ENCODE measurements around the gene MBD2.

MBD2 gene

DNA sequence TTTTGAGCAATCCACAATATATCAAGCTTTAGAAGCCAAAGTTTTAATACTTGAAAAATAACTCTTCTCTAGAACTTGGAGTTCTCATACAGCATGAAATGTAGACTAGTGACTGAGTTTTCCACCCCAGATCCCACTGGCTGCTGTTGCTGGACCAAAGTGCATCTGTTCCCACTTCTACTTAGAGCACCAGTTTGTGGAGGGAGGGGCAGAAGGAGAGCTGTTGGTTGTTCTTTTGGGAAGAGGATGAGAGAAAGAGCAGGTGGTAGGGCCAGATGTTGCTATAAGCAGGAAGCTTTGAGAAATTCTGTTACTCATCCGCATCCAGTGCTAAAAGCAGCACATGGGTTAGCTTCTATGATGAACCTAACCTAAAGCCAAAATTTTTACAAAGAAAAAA lies 59.0 kb downstream of the MBD2 start:
- H3K4me3 Mint-ChIP-seq: no peak overlapping the region
- H3K36me3 Mint-ChIP-seq (ENCODE audit: low read depth): peaks cover 39% of the 10 kb centered on the region
- H3K27me3 Mint-ChIP-seq (ENCODE audit: low read depth): no peaks in the 10 kb centered on the region
- no peak for DNase-seq (ENCODE audit: low spot score)
- H3K9me3 Mint-ChIP-seq: no peaks in the 10 kb centered on the region
- H3K27ac Mint-ChIP-seq: no peak overlapping the region
- H3K4me1 Mint-ChIP-seq (ENCODE audit: low read depth): peaks cover 18% of the 10 kb centered on the region

- Mint-ChIP-seq H3K4me3 (no peak overlapping the region), H3K27me3 (ENCODE audit: low read depth) (no peaks in the 10 kb centered on the region), H3K27ac (peak overlapping the region; percentile 24), H3K36me3 (ENCODE audit: low read depth) (peaks cover 49% of the 10 kb centered on the region), H3K9me3 (no peaks in the 10 kb centered on the region), H3K4me1 (ENCODE audit: low read depth) (peaks cover 9% of the 10 kb centered on the region)
- DNase-seq (ENCODE audit: low spot score): no peak
Measured at GRCh38 chr18:54163453-54163852, 61.0 kb downstream of the MBD2 start.

GRCh38 chr18:54162431-54162830 lies 62.0 kb downstream of the MBD2 start:
- Mint-ChIP-seq H3K4me1 (ENCODE audit: low read depth) (peaks cover 9% of the 10 kb centered on the region), H3K36me3 (ENCODE audit: low read depth) (peaks cover 59% of the 10 kb centered on the region), H3K9me3 (no peaks in the 10 kb centered on the region), H3K27ac (no peak overlapping the region), H3K4me3 (no peak overlapping the region), H3K27me3 (ENCODE audit: low read depth) (no peaks in the 10 kb centered on the region)
- DNase-seq (ENCODE audit: low spot score): no peak

- no peaks in the 10 kb centered on the region for H3K27me3 Mint-ChIP-seq (ENCODE audit: low read depth)
Measured at GRCh38 chr18:54161267-54161666, 63.2 kb downstream of the MBD2 start.

DNA sequence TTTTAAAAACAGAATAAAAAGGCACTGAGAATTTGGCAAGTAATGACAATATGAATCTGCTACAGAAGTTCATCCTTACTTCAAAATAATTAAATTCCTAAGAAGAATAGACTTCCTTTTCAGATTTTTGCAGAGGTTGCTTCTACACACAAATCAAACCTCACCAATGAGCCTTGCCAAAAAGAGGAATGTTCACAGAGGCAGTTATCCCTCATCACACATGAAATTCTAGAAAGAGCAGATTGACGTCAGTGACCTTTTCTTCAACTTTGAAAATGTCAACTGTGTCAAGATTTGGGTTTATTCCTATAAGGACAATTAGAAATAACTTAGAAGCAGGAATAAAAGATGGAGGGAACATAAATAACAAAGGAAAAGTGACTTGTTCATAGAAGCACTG lies 64.6 kb downstream of the MBD2 start:
- Mint-ChIP-seq H3K27ac (no peak overlapping the region), H3K4me1 (ENCODE audit: low read depth) (peaks cover 9% of the 10 kb centered on the region), H3K27me3 (ENCODE audit: low read depth) (no peaks in the 10 kb centered on the region), H3K36me3 (ENCODE audit: low read depth) (peaks cover 70% of the 10 kb centered on the region), H3K9me3 (no peaks in the 10 kb centered on the region), H3K4me3 (no peak overlapping the region)
- no peak for DNase-seq (ENCODE audit: low spot score)

More at GRCh38 chr18:54161267-54161666, 63.2 kb downstream of the MBD2 start:
- no peak overlapping the region for H3K27ac Mint-ChIP-seq
- DNase-seq (ENCODE audit: low spot score): no peak
- H3K36me3 Mint-ChIP-seq (ENCODE audit: low read depth): peaks cover 64% of the 10 kb centered on the region
- no peak overlapping the region for H3K4me3 Mint-ChIP-seq
- no peaks in the 10 kb centered on the region for H3K9me3 Mint-ChIP-seq
- H3K4me1 Mint-ChIP-seq (ENCODE audit: low read depth): peaks cover 9% of the 10 kb centered on the region

DNA sequence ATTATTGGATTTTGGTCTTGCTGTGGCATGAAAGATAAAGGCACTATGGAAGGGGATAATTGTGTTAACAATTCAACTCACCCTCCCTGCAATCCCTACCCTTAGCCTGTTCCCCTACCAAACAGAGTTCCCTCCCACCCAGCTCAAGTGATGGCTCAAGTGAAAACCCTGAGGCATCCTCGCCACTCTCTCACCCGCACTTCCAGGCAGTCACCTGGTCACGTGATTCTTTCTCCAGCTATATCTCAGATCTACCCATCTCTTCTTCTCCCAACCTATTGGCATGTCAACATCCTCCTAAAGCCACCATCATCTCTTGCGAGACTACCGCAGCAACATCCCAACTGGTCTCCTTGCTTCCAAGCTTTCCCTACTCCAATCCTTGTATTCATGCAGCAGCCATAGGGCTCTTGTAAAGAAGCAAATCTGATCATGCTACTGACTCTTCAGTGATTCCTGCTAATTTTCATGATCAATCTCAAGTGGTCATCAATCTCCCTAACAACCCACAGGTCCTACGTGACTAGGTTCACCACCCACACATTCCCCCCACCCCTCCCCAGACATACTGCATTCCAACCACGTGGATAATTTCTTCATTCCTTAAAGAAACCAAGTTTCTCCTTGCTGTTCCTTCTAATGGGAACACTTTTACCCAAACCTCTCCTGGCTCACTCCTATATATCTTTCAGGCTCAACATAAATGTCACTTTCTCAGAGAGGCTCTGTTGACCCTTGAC lies 66.7 kb downstream of the MBD2 start:
- no peak for DNase-seq (ENCODE audit: low spot score)
- H3K9me3 Mint-ChIP-seq: no peaks in the 10 kb centered on the region
- no peak overlapping the region for H3K27ac Mint-ChIP-seq
- peaks cover 3% of the 10 kb centered on the region for H3K4me1 Mint-ChIP-seq (ENCODE audit: low read depth)
- H3K36me3 Mint-ChIP-seq (ENCODE audit: low read depth): peaks cover 71% of the 10 kb centered on the region
- no peaks in the 10 kb centered on the region for H3K27me3 Mint-ChIP-seq (ENCODE audit: low read depth)
- no peak overlapping the region for H3K4me3 Mint-ChIP-seq

DNA sequence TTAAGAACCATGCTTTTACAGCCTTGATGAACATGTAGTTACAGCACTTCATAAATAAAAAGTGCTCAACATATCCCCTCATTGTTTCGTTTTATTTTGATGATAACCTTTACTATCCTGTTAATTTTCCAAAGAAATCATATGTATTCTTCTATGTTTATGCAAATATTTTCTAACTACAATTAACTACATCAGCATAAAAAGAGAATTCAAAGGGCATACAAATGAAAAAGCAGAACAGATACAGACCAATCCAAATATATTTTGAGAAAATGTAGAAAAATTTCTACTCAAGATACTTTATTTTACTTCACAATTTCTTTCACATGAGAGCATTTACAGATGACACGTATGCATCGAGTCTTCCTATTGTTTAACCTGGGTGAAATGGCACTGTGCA lies 69.1 kb downstream of the MBD2 start:
- H3K27ac Mint-ChIP-seq: no peak overlapping the region
- no peaks in the 10 kb centered on the region for H3K9me3 Mint-ChIP-seq
- no peak for DNase-seq (ENCODE audit: low spot score)
- no peak overlapping the region for H3K4me3 Mint-ChIP-seq
- H3K36me3 Mint-ChIP-seq (ENCODE audit: low read depth): peaks cover 63% of the 10 kb centered on the region
- H3K4me1 Mint-ChIP-seq (ENCODE audit: low read depth): no peaks in the 10 kb centered on the region
- no peaks in the 10 kb centered on the region for H3K27me3 Mint-ChIP-seq (ENCODE audit: low read depth)

- H3K9me3 Mint-ChIP-seq: no peaks in the 10 kb centered on the region
- no peaks in the 10 kb centered on the region for H3K27me3 Mint-ChIP-seq (ENCODE audit: low read depth)
- H3K36me3 Mint-ChIP-seq (ENCODE audit: low read depth): peaks cover 55% of the 10 kb centered on the region
- H3K4me1 Mint-ChIP-seq (ENCODE audit: low read depth): peaks cover 4% of the 10 kb centered on the region
- H3K4me3 Mint-ChIP-seq: no peak overlapping the region
- DNase-seq (ENCODE audit: low spot score): no peak
- no peak overlapping the region for H3K27ac Mint-ChIP-seq
Measured at GRCh38 chr18:54154231-54154630, 70.2 kb downstream of the MBD2 start.

- Mint-ChIP-seq H3K27ac (no peak overlapping the region), H3K9me3 (no peaks in the 10 kb centered on the region), H3K4me1 (ENCODE audit: low read depth) (peaks cover 22% of the 10 kb centered on the region), H3K4me3 (no peak overlapping the region), H3K36me3 (ENCODE audit: low read depth) (peaks cover 35% of the 10 kb centered on the region), H3K27me3 (ENCODE audit: low read depth) (no peaks in the 10 kb centered on the region)
- no peak for DNase-seq (ENCODE audit: low spot score)
Measured at GRCh38 chr18:54151376-54151775, 73.1 kb downstream of the MBD2 start.

DNA sequence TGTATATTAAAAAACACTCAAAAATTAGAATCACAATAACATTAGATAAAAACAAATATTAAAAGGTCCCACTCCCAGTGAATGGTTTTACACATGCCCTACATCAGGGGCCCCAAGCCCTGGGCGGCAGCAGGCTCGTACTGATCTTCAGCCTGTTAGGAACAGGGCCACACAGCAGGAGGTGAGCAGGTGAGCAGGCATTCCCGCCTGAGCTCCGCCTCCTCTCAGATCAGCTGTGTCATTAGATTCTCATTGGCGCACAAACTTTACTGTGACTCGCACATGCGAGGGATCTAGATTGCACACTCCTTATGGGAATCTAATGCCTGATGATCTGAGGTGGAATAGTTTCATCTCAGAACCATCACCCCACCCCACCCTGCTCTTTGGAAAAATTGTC lies 74.2 kb downstream of the MBD2 start:
- no peak overlapping the region for H3K4me3 Mint-ChIP-seq
- H3K36me3 Mint-ChIP-seq (ENCODE audit: low read depth): peaks cover 28% of the 10 kb centered on the region

DNA sequence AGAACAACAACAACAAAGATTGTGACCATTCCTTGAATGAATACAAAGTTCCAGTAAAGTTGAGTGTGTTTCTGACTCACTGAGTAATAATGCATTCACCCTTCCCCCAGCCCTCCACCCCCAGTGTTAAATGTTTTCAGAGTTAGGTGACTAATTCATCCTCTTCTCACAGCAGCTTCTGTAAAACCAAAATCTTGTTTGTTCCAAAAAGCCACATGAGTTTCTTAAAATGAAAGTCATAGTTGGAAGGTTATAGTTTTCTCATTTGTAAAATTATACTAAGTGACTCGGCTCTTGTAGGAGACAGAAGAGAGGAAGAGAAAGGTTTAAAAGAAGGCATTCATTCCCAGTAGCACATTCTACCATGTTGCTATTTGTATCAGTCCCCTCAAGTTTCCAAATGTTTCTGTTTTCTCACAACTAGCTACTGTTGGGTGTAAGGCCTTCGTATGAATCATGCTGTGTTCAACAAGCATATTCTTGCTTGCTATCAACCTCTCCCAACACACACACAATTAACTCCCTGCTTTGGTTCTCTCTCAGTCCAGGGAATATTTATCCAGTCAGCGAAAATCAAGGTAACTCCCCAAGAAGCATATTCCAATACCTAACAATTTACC lies 75.3 kb downstream of the MBD2 start:
- DNase-seq (ENCODE audit: low spot score): peak; percentile 64
- H3K9me3 Mint-ChIP-seq: no peaks in the 10 kb centered on the region
- H3K27me3 Mint-ChIP-seq (ENCODE audit: low read depth): no peaks in the 10 kb centered on the region
- H3K4me3 Mint-ChIP-seq: peak overlapping the region; percentile 48
- H3K27ac Mint-ChIP-seq: peak overlapping the region; percentile 84
- H3K36me3 Mint-ChIP-seq (ENCODE audit: low read depth): peaks cover 19% of the 10 kb centered on the region
- peaks cover 22% of the 10 kb centered on the region for H3K4me1 Mint-ChIP-seq (ENCODE audit: low read depth)

More for the DNA sequence above, 74.2 kb downstream of the MBD2 start:
- H3K27me3 Mint-ChIP-seq (ENCODE audit: low read depth): no peaks in the 10 kb centered on the region
- H3K9me3 Mint-ChIP-seq: no peaks in the 10 kb centered on the region
- no peak overlapping the region for H3K27ac Mint-ChIP-seq
- DNase-seq (ENCODE audit: low spot score): no peak
- H3K4me1 Mint-ChIP-seq (ENCODE audit: low read depth): peaks cover 22% of the 10 kb centered on the region

DNA sequence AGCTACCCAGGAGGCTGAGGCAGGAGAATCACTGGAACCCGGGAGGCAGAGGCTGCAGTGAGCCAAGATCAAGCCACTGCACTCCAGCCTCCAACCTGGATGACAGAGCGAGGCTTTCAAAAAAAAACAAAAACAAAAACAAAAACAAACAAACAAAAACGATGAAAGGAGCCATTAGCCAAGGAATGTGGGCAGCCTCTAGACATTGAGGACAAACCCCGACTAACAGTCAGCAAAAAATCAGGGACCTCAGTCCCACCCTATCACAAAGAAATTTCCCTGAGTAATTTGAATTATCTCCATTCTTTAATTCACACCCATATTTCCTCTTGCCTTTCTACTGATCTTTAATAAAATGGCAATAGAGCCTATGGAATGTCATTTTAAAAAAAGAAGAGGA lies 75.8 kb downstream of the MBD2 start:
- H3K27ac Mint-ChIP-seq: peak overlapping the region; percentile 84
- peak overlapping the region; percentile 48 for H3K4me3 Mint-ChIP-seq
- H3K27me3 Mint-ChIP-seq (ENCODE audit: low read depth): no peaks in the 10 kb centered on the region
- H3K9me3 Mint-ChIP-seq: peaks cover 4% of the 10 kb centered on the region
- DNase-seq (ENCODE audit: low spot score): no peak
- peaks cover 19% of the 10 kb centered on the region for H3K36me3 Mint-ChIP-seq (ENCODE audit: low read depth)
- H3K4me1 Mint-ChIP-seq (ENCODE audit: low read depth): peaks cover 22% of the 10 kb centered on the region

GRCh38 chr18:54148151-54148550 lies 76.3 kb downstream of the MBD2 start:
- H3K36me3 Mint-ChIP-seq (ENCODE audit: low read depth): peaks cover 23% of the 10 kb centered on the region
- H3K4me3 Mint-ChIP-seq: no peak overlapping the region
- peak overlapping the region; percentile 84 for H3K27ac Mint-ChIP-seq
- peaks cover 10% of the 10 kb centered on the region for H3K9me3 Mint-ChIP-seq
- no peak for DNase-seq (ENCODE audit: low spot score)
- H3K4me1 Mint-ChIP-seq (ENCODE audit: low read depth): peaks cover 22% of the 10 kb centered on the region
- no peaks in the 10 kb centered on the region for H3K27me3 Mint-ChIP-seq (ENCODE audit: low read depth)

GRCh38 chr18:54147439-54147838 lies 77.0 kb downstream of the MBD2 start:
- H3K4me1 Mint-ChIP-seq (ENCODE audit: low read depth): peaks cover 22% of the 10 kb centered on the region

More at GRCh38 chr18:54147439-54147838, 77.0 kb downstream of the MBD2 start:
- Mint-ChIP-seq H3K36me3 (ENCODE audit: low read depth) (peaks cover 20% of the 10 kb centered on the region), H3K4me3 (no peak overlapping the region), H3K9me3 (peaks cover 14% of the 10 kb centered on the region), H3K27ac (peak overlapping the region; percentile 18), H3K27me3 (ENCODE audit: low read depth) (no peaks in the 10 kb centered on the region)
- peak; percentile 47 for DNase-seq (ENCODE audit: low spot score)

All from T-helper 2 cell treated with Interferon-gamma antibody and Interleukin-4, amounts not matched to agents 5 μg/mL and 100 μg/mL, for 36 hours (primary cell).